GM12878 (cell line): ENCODE measurements around the gene TAF6. TPM values are rescaled to one million over a fixed set of nuclear protein-coding genes. Genes with fewer than 3 reads are reported as not detected.
A peak's percentile ranks its signal among the peaks of the same experiment; 100 is the strongest.

Experiments used
- ATAC-seq: fragments of 200-7000 bp; cut with Tn5 transposase; 3 replicates; pipeline ENCODE4 v1.9.1; 2020; ENCODE audit warnings: mild to moderate bottlenecking, moderate library complexity
- BruUV-seq: library from RNA; stranded (reverse); fragments of 400-500 nt; replicated peaks from 2 replicates; lab custom pipeline; 2021; lab: Mats Ljungman, UMichigan
- CTCF ChIA-PET: fragments of 300-600 bp; sonication (Branson Sonifier 250); formaldehyde crosslinking; extraction: SDS; loops from one replicate; lab custom pipeline; 2021; ENCODE audit warnings: inconsistent platforms; lab: Yijun Ruan, JAX
- POLR2A ChIA-PET: fragments of 350-600 bp; formaldehyde crosslinking; extraction: SDS; loops from one replicate; lab custom pipeline; 2021; ENCODE audit warnings: inconsistent platforms; lab: Charles Lee
- RAD21 ChIA-PET: fragments of 300-600 bp; sonication (Branson Sonifier 250); formaldehyde crosslinking; loops from one replicate; lab custom pipeline; 2023; ENCODE audit warnings: antibody characterized with exemption; ENCODE audit not compliant: unreplicated experiment; lab: Charles Lee
- SMC1A ChIA-PET: fragments of 300-600 bp; sonication (Branson Sonifier 250); formaldehyde crosslinking; loops from one replicate; lab custom pipeline; 2023; ENCODE audit not compliant: unreplicated experiment, uncharacterized antibody; lab: Charles Lee
- DNase-seq: peaks from one replicate; pipeline ENCODE4 v3.0.0-alpha.2; 2011; ENCODE audit warnings: low read depth, low spot score
- FAIRE-seq: peaks from 3 replicates; lab custom pipeline; 2011; peaks lifted over from hg19 to GRCh38; lab: Jason Lieb, UNC
- H2AFZ ChIP-seq: 2 replicates; pipeline ENCODE4 v1.6.0; 2011; ENCODE audit warnings: low read depth, low read length, control low read depth; ENCODE audit not compliant: control insufficient read depth
- H3K27ac ChIP-seq: 2 replicates; pipeline ENCODE4 v1.5.1; 2011; ENCODE audit warnings: control low read depth; ENCODE audit not compliant: control insufficient read depth, insufficient read depth
- H3K27me3 ChIP-seq, 2 experiments: replicated peaks in 1 of 2; 2 replicates each; pipeline versions ENCODE4 v1.6.0 to v1.6.1; 2011; ENCODE audit warnings: low read length in 1 of 2; ENCODE audit not compliant: control insufficient read depth in 2 of 2, insufficient read depth in 2 of 2
- H3K36me3 ChIP-seq, 2 experiments: 2 replicates each; pipeline ENCODE4 v1.5.1; 2011; ENCODE audit warnings: low read length in 1 of 2; ENCODE audit not compliant: control insufficient read depth in 2 of 2, insufficient read depth in 2 of 2
- H3K4me1 ChIP-seq: 2 replicates; pipeline ENCODE4 v1.6.1; 2011; ENCODE audit warnings: mild to moderate bottlenecking, low read length, moderate library complexity, mixed read lengths; ENCODE audit not compliant: control insufficient read depth, insufficient read depth
- H3K4me2 ChIP-seq: 2 replicates; pipeline ENCODE4 v1.6.0; 2011; ENCODE audit warnings: control low read depth; ENCODE audit not compliant: control insufficient read depth, insufficient read depth
- H3K4me3 ChIP-seq: fragments of 200-600 bp; sonication (generic); 2 replicates; pipeline ENCODE4 v1.5.1; 2016
- H3K79me2 ChIP-seq: 2 replicates; pipeline ENCODE4 v1.6.0; 2011; ENCODE audit warnings: low read length; ENCODE audit not compliant: control insufficient read depth, insufficient read depth
- H3K9ac ChIP-seq: 2 replicates; pipeline ENCODE4 v1.8.0; 2011; ENCODE audit warnings: low read length, control low read depth, mixed read lengths; ENCODE audit not compliant: control insufficient read depth, insufficient read depth
- H3K9me3 ChIP-seq: replicated peaks from 3 replicates; pipeline ENCODE4 v1.5.1; 2011; ENCODE audit warnings: mild to moderate bottlenecking, low read length; ENCODE audit not compliant: control insufficient read depth, insufficient read depth
- H4K20me1 ChIP-seq: 2 replicates; pipeline ENCODE4 v1.6.0; 2011; ENCODE audit not compliant: control insufficient read depth, insufficient read depth
- EED ChIP-seq: sonication (generic); IDR thresholded peaks from 2 replicates; pipeline ENCODE4 v1.6.1; 2016; ENCODE audit warnings: antibody characterized with exemption, low read depth
- ESRRA ChIP-seq: IDR thresholded peaks from 2 replicates; pipeline ENCODE4 v1.6.1; 2012; ENCODE audit warnings: mild to moderate bottlenecking, low read length, improper control_type of control experiment
- ETV6 ChIP-seq, 2 experiments: fragments of 450-650 bp in 1 of 2; IDR thresholded peaks in 1 of 2; conservative IDR thresholded peaks in 1 of 2; 2 replicates each; pipeline ENCODE4 v1.6.1; 2014; ENCODE audit warnings: antibody characterized with exemption in 1 of 2, borderline replicate concordance in 1 of 2, low read depth in 1 of 2, mild to moderate bottlenecking in 1 of 2, moderate library complexity in 1 of 2
- POLR2A ChIP-seq: IDR thresholded peaks from 2 replicates; pipeline ENCODE4 v1.6.1; 2011; ENCODE audit warnings: low read depth, mild to moderate bottlenecking, low read length
- POLR2AphosphoS5 ChIP-seq: IDR thresholded peaks from 2 replicates; pipeline ENCODE4 v1.6.1; 2011; ENCODE audit warnings: mild to moderate bottlenecking, low read length, inconsistent platforms
- SREBF2 ChIP-seq: IDR thresholded peaks from 2 replicates; pipeline ENCODE4 v1.6.1; 2012; ENCODE audit warnings: mild to moderate bottlenecking, low read length
- WGBS: methylation state at CpG from one replicate; pipeline ENCODE4 v1.1.6; 2016; ENCODE audit warnings: low lambda C conversion rate; ENCODE audit not compliant: insufficient replicate concordance, insufficient coverage; ENCODE audit errors: missing lambda C conversion rate; 5-methylcytosine and 5-hydroxymethylcytosine counted together
- in situ Hi-C: fragments of 300-500 bp; cut with MboI; formaldehyde crosslinking; loops from 9 replicates; pipeline ENCODE4 v1.14.3; 2018; ENCODE audit warnings: mixed read lengths
- intact Hi-C: fragments of 100-400 bp; cut with micrococcal nuclease; formaldehyde crosslinking; loops from one replicate; pipeline ENCODE4 v1.14.2; 2022; ENCODE audit not compliant: unreplicated experiment
- polyA plus RNA-seq, 11 experiments: library from polyadenylated mRNA; depleted of rRNA in 4 of 11; unstranded in 6 of 11; stranded (reverse) in 5 of 11; fragments of >200 nt; fragmentation: Nextera tagmentation in 4 of 11; fragmentation: Illumina TruSeq in 1 of 11; extraction: Ambion mirVana in 4 of 11; extraction: Trizol in 1 of 11; gene quantifications; 1 replicate in 1 of 11; 2 replicates in 10 of 11; pipeline versions ENCODE4 v1.2.1 to v1.2.3, GENCODE V29; 2011 to 2016; ENCODE audit warnings: inconsistent platforms in 2 of 11, missing spikeins in 2 of 11, low read depth in 1 of 11
- total RNA-seq, 4 experiments: library from RNA; depleted of rRNA in 3 of 4; stranded (reverse); fragments of >200 nt in 3 of 4; fragmentation: Illumina TruSeq in 1 of 4; extraction: Trizol in 1 of 4; gene quantifications; 2 replicates each; pipeline versions ENCODE4 v1.2.1 to v1.2.3, GENCODE V29; 2013 to 2021
- TF ChIP-seq, protein P1 (sequence below): fragments of 450-650 bp; formaldehyde crosslinking; IDR thresholded peaks from 2 replicates; pipeline ENCODE4 v1.4.0; 2020; ENCODE audit warnings: mild to moderate bottlenecking, moderate library complexity

Gene TAF6
- total and polyA plus RNA-seq, 10 of the 15 experiments (the other 5 are each of a cell fraction or from before 2014, with no cell fraction given): 0.27 to 42.6 (median 17.0) TPM

GRCh38 chr7:100093925-100094486 is 25.2 kb downstream of the TAF6 start:
- H3K4me3 ChIP-seq: no peak overlapping the region
- H2AFZ ChIP-seq: no peak overlapping the region
- RAD21 ChIA-PET: no interaction called here
- intact Hi-C loops: no loop called here
- no peaks in the 10 kb centered on the region for H3K27me3 ChIP-seq
- H3K27ac ChIP-seq: no peak overlapping the region
- ATAC-seq: no peak
- CTCF ChIA-PET: no interaction called here
- SMC1A ChIA-PET: interaction anchor here (1.6 kb wide), 1 partner anchor 38 kb away, joined by 5 read pairs; no protein-coding TSS in a partner anchor
- in situ Hi-C loops: no loop called here
- BruUV-seq: no TSS peak
- TF ChIP-seq POLR2AphosphoS5 (peak; percentile 62; the same call in 1 of the 2 replicates), POLR2A (peak; percentile 62), SREBF2 (no peak), ESRRA (no peak), EED (no peak), ETV6 (conservative IDR thresholded peaks at IDR 0.05 in 1 of 2, IDR thresholded peaks at IDR 0.05 in 1 of 2; ENCODE audit: borderline replicate concordance in 1 of 2, low read depth in 1 of 2) (no peak)
- TF ChIP-seq, protein P1, sequence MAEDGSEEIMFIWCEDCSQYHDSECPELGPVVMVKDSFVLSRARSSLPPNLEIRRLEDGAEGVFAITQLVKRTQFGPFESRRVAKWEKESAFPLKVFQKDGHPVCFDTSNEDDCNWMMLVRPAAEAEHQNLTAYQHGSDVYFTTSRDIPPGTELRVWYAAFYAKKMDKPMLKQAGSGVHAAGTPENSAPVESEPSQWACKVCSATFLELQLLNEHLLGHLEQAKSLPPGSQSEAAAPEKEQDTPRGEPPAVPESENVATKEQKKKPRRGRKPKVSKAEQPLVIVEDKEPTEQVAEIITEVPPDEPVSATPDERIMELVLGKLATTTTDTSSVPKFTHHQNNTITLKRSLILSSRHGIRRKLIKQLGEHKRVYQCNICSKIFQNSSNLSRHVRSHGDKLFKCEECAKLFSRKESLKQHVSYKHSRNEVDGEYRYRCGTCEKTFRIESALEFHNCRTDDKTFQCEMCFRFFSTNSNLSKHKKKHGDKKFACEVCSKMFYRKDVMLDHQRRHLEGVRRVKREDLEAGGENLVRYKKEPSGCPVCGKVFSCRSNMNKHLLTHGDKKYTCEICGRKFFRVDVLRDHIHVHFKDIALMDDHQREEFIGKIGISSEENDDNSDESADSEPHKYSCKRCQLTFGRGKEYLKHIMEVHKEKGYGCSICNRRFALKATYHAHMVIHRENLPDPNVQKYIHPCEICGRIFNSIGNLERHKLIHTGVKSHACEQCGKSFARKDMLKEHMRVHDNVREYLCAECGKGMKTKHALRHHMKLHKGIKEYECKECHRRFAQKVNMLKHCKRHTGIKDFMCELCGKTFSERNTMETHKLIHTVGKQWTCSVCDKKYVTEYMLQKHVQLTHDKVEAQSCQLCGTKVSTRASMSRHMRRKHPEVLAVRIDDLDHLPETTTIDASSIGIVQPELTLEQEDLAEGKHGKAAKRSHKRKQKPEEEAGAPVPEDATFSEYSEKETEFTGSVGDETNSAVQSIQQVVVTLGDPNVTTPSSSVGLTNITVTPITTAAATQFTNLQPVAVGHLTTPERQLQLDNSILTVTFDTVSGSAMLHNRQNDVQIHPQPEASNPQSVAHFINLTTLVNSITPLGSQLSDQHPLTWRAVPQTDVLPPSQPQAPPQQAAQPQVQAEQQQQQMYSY: no peak
- TF ChIP-seq, all 136 proteins: peak for 2
- Histone ChIP-seq H3K4me2 (no peak overlapping the region), H3K36me3 (peaks cover 49 to 61% of the 10 kb centered on the region in 2 experiments), H3K4me1 (peaks cover 3% of the 10 kb centered on the region), H3K79me2 (peaks cover 10% of the 10 kb centered on the region), H3K9me3 (no peaks in the 10 kb centered on the region), H4K20me1 (peaks cover 3% of the 10 kb centered on the region; the same call in 1 of the 2 replicates), H3K9ac (no peak overlapping the region)
- FAIRE-seq (no peak), DNase-seq (no peak)
- 89% methylated on average over 16 of the region's 16 CpGs for WGBS
- POLR2A ChIA-PET: no interaction called here
